Measurements from ENCODE around the gene BDKRB2.

The BDKRB2 gene

GRCh38 chr14:96164861-96165490, 39.7 kb upstream of the BDKRB2 start:
- DNase-seq (ENCODE audit: insufficient read length, low spot score) (no peak), FAIRE-seq (no peak)
- TF ChIP-seq PAX5 (IDR thresholded peaks at IDR 0.05; ENCODE audit: insufficient read depth, low read length, severe bottlenecking) (no peak), POLR2A (IDR thresholded peaks at IDR 0.05; ENCODE audit: low read depth, low read length) (no peak), POLR2AphosphoS5 (IDR thresholded peaks at IDR 0.05; ENCODE audit: low read depth, low read length) (no peak), POU2F2 (IDR thresholded peaks at IDR 0.05; ENCODE audit: low read depth, low read length) (no peak), TAF1 (IDR thresholded peaks at IDR 0.05; ENCODE audit: low read depth, low read length) (no peak), SPI1 (IDR thresholded peaks at IDR 0.05; ENCODE audit: low read depth, low read length) (no peak)

GRCh38 chr14:96165493-96166436, 38.9 kb upstream of the BDKRB2 start:
- DNase-seq (ENCODE audit: insufficient read length, low spot score) (no peak), FAIRE-seq (no peak)
- TF ChIP-seq POLR2AphosphoS5 (IDR thresholded peaks at IDR 0.05; ENCODE audit: low read depth, low read length) (no peak), PAX5 (IDR thresholded peaks at IDR 0.05; ENCODE audit: insufficient read depth, low read length, severe bottlenecking) (no peak), TAF1 (IDR thresholded peaks at IDR 0.05; ENCODE audit: low read depth, low read length) (no peak), POU2F2 (IDR thresholded peaks at IDR 0.05; ENCODE audit: low read depth, low read length) (no peak), POLR2A (IDR thresholded peaks at IDR 0.05; ENCODE audit: low read depth, low read length) (no peak), SPI1 (IDR thresholded peaks at IDR 0.05; ENCODE audit: low read depth, low read length) (no peak)

- TF ChIP-seq POLR2AphosphoS5 (IDR thresholded peaks at IDR 0.05; ENCODE audit: low read depth, low read length) (no peak), SPI1 (IDR thresholded peaks at IDR 0.05; ENCODE audit: low read depth, low read length) (no peak), TAF1 (IDR thresholded peaks at IDR 0.05; ENCODE audit: low read depth, low read length) (no peak), POU2F2 (IDR thresholded peaks at IDR 0.05; ENCODE audit: low read depth, low read length) (no peak)
- FAIRE-seq (no peak), DNase-seq (ENCODE audit: insufficient read length, low spot score) (no peak)
Observed at GRCh38 chr14:96166461-96167223, 38.0 kb upstream of the BDKRB2 start.

GRCh38 chr14:96167224-96168148, 37.2 kb upstream of the BDKRB2 start:
- no peak for FAIRE-seq

GRCh38 chr14:96168581-96168980, 36.1 kb upstream of the BDKRB2 start:
- DNase-seq (ENCODE audit: insufficient read length, low spot score) (no peak), FAIRE-seq (no peak)
- no peak for TF ChIP-seq POLR2A (IDR thresholded peaks at IDR 0.05; ENCODE audit: low read depth, low read length)
- TF ChIP-seq TAF1 (IDR thresholded peaks at IDR 0.05; ENCODE audit: low read depth, low read length), result no peak
- no peak for TF ChIP-seq POLR2AphosphoS5 (IDR thresholded peaks at IDR 0.05; ENCODE audit: low read depth, low read length)
- no peak for TF ChIP-seq PAX5 (IDR thresholded peaks at IDR 0.05; ENCODE audit: insufficient read depth, low read length, severe bottlenecking)
- TF ChIP-seq POU2F2 (IDR thresholded peaks at IDR 0.05; ENCODE audit: low read depth, low read length), result no peak
- no peak for TF ChIP-seq SPI1 (IDR thresholded peaks at IDR 0.05; ENCODE audit: low read depth, low read length)

More at GRCh38 chr14:96167224-96168148, 37.2 kb upstream of the BDKRB2 start:
- TF ChIP-seq PAX5 (IDR thresholded peaks at IDR 0.05; ENCODE audit: insufficient read depth, low read length, severe bottlenecking), result no peak
- no peak for TF ChIP-seq TAF1 (IDR thresholded peaks at IDR 0.05; ENCODE audit: low read depth, low read length)
- TF ChIP-seq POLR2A (IDR thresholded peaks at IDR 0.05; ENCODE audit: low read depth, low read length), result no peak
- TF ChIP-seq SPI1 (IDR thresholded peaks at IDR 0.05; ENCODE audit: low read depth, low read length), result no peak
- no peak for TF ChIP-seq POLR2AphosphoS5 (IDR thresholded peaks at IDR 0.05; ENCODE audit: low read depth, low read length)
- no peak for TF ChIP-seq POU2F2 (IDR thresholded peaks at IDR 0.05; ENCODE audit: low read depth, low read length)
- DNase-seq (ENCODE audit: insufficient read length, low spot score), result no peak

GRCh38 chr14:96170961-96171592, 33.6 kb upstream of the BDKRB2 start:
- FAIRE-seq (no peak), DNase-seq (ENCODE audit: insufficient read length, low spot score) (no peak)
- no peak for TF ChIP-seq PAX5 (IDR thresholded peaks at IDR 0.05; ENCODE audit: insufficient read depth, low read length, severe bottlenecking)
- TF ChIP-seq TAF1 (IDR thresholded peaks at IDR 0.05; ENCODE audit: low read depth, low read length), result no peak
- no peak for TF ChIP-seq POLR2A (IDR thresholded peaks at IDR 0.05; ENCODE audit: low read depth, low read length)
- no peak for TF ChIP-seq SPI1 (IDR thresholded peaks at IDR 0.05; ENCODE audit: low read depth, low read length)
- no peak for TF ChIP-seq POU2F2 (IDR thresholded peaks at IDR 0.05; ENCODE audit: low read depth, low read length)
- TF ChIP-seq POLR2AphosphoS5 (IDR thresholded peaks at IDR 0.05; ENCODE audit: low read depth, low read length), result no peak

DNA sequence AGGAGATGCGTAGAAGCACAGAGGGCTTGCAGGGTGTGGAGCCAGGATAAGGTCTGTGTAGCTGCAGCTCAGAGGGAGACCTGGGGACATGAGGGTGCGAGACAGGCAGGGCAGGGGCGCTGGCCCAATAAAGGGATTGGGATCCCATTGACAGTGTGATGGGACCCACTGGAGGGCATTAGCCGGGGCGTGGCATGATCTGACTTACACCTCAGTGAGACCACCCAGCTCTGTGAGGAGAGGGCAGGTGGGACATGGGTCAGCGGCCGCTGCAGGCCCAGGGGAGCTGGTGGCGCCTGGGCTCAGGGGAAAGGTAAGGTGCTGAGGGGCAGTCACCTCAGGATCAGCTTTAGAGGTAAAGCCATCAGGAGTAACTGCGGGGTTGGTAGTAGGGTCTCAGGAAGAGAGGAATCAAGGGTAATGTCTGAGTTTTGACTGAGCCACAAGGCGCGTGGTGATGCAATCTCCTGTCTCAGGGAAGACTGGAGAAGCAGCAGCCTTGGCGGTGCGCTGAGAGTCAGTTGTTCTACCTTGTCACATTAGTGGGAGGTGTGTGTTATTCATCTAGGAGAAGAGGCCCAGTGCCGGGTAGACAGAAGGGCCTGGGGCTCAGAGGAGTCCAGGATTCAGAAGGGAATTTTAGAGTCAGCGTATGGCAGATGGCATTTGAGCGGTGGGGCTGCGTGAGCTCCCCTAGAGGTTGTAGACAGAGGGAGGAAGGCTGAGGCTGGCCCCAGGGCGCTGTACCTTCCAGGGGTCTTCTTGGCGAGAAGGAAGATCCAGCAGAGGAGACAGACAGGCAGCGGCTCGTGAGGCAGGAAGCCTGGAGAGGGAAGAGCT, 30.8 kb upstream of the BDKRB2 start:
- no peak for FAIRE-seq
- TF ChIP-seq POLR2A (IDR thresholded peaks at IDR 0.05; ENCODE audit: low read depth, low read length), result no peak
- no peak for TF ChIP-seq SPI1 (IDR thresholded peaks at IDR 0.05; ENCODE audit: low read depth, low read length)
- no peak for TF ChIP-seq PAX5 (IDR thresholded peaks at IDR 0.05; ENCODE audit: insufficient read depth, low read length, severe bottlenecking)
- TF ChIP-seq POU2F2 (IDR thresholded peaks at IDR 0.05; ENCODE audit: low read depth, low read length), result no peak
- no peak for DNase-seq (ENCODE audit: insufficient read length, low spot score)
